Fibroblast of the aortic adventitia (primary cell): ENCODE measurements around the gene PLAC8. TPM values are rescaled to one million over a fixed set of nuclear protein-coding genes. Genes with fewer than 3 reads are reported as not detected.
A peak's percentile ranks its signal among the peaks of the same experiment; 100 is the strongest.

Experiments
- DNase-seq: peaks from one replicate; pipeline ENCODE4 v3.0.0-alpha.2; 2010; ENCODE audit warnings: low read depth
- H3K4me3 ChIP-seq: 2 replicates; pipeline ENCODE4 v1.5.1; 2011; ENCODE audit warnings: low read depth, mild to moderate bottlenecking, control low read depth, low read length, moderate library complexity
- CTCF ChIP-seq: IDR thresholded peaks from 2 replicates; pipeline ENCODE4 v1.5.1; 2011; ENCODE audit warnings: mild to moderate bottlenecking, low read length, control low read depth, inconsistent platforms; ENCODE audit not compliant: insufficient read depth
- total RNA-seq: library from RNA; depleted of rRNA; stranded (reverse); fragments of >200 nt; gene quantifications from 2 replicates; pipeline ENCODE4 v1.2.3, GENCODE V29; 2012; ENCODE audit warnings: low replicate concordance

PLAC8 gene
- total RNA-seq, 1 donor: 0.36 TPM

GRCh38 chr4:83125738-83126141 lies 11.2 kb upstream of the PLAC8 start:
- no peak overlapping the region for H3K4me3 ChIP-seq
- no peak for TF ChIP-seq CTCF
- no peak for DNase-seq

- no peak overlapping the region for H3K4me3 ChIP-seq
- no peak for DNase-seq
- no peak for TF ChIP-seq CTCF
Measured at GRCh38 chr4:83124111-83124780, 9.7 kb upstream of the PLAC8 start.

- no peak for DNase-seq
- no peak for TF ChIP-seq CTCF
- H3K4me3 ChIP-seq: no peak overlapping the region
Measured at GRCh38 chr4:83121246-83121645, 6.7 kb upstream of the PLAC8 start.

DNA sequence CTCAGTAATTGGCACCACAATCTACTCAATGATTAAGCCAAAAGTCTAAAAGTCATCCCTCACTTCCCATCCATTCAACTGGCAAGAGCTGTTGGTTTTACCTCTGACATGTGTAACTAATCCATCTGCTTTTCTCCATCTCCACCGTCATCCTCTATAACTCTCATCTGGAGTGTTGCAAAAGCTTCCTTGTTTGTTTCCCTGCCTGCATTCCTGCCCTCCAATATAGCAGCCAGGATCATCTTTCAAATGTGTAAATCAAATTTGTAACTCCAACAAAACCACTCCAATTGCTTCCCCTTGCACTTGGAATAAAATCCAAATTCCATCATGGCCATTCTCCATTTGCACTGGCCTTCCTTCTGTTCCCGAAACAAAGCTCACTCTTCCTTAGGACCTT lies 4.3 kb upstream of the PLAC8 start:
- no peak for TF ChIP-seq CTCF
- H3K4me3 ChIP-seq: no peak overlapping the region
- DNase-seq: no peak

DNA sequence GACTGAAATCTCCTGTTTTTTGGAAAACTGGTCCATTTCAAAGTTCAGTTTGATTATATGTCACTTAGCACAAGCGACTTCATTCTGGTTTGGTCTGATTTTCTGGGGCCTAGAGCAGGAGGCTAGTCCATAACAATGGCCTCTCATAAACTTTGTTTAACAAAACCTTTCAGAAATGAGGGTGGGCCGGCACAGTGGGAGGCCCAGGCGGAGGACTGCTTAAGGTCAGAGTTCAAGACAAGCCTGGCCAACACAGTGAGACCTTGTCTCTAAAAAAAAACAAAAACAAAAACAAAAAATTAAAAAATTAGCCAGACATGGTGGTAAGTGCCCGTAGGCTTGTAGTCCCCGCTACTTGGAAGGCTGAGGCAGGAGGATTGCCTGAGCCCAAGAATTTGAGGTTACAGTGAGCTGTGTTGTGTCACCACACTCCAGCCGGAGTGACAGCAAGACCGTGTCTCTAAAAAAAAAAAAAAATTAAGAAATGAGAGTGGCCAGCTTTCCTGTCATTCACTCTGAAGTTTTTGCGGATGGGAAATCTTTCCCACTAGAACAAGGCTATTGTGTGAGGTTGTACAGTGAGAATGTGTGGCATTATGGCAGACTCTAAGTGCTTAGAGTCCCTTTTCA lies 1.2 kb upstream of the PLAC8 start:
- no peak for TF ChIP-seq CTCF
- H3K4me3 ChIP-seq: no peak overlapping the region
- no peak for DNase-seq

DNA sequence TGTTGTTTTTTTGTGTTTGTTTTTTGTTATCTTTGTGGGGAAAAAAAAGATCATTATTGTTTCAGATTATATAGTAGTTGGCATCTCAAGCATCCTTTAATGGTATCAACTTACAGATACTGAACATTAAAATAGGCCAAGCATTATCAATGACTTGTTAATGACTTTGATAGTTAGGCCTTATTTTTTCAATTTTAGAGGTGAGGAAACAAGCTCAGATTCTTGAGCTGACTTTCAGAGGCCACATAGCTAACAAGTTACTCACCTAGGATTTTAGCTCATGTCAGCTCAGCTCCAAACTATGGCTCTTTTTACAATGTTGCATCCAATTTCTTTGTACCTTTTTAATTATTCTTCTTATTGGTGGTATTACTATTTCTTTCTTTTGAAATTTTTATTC lies 471 bp upstream of the PLAC8 start:
- H3K4me3 ChIP-seq: no peak overlapping the region
- TF ChIP-seq CTCF: no peak
- peak; percentile 52 for DNase-seq

DNA sequence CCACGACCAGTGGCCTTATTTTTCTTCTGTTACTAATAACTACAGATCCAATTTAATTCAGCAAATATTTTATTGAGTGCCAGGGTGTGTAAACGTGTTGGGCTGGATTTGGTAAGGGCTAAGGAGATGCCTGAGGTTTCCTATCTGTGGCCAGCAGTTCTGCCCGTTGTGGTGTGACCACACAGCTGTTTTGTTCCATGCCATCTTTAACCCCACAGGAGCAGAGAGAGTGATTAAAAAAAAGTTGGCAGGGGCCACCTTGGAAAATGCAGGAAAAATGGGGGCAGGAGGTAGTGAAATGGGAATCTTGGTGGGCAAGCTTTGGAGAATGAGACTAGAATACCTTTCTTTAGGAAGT lies 1.1 kb downstream of the PLAC8 start:
- no peak overlapping the region for H3K4me3 ChIP-seq
- no peak for DNase-seq
- TF ChIP-seq CTCF: no peak
